Endothelial cell of umbilical vein (primary cell): ENCODE data around the gene ARHGAP42.

Experiments used
- JUN ChIP-seq: IDR thresholded peaks from 2 replicates; pipeline ENCODE4 v1.6.1; 2011; ENCODE audit warnings: borderline replicate concordance, low read depth; ENCODE audit not compliant: insufficient read length, insufficient read depth
- MYC ChIP-seq: IDR thresholded peaks from one replicate; pipeline ENCODE4 v1.6.1; 2011; ENCODE audit warnings: mild to moderate bottlenecking, low read depth, low read length
- POLR2A ChIP-seq: IDR thresholded peaks from 2 replicates; pipeline ENCODE4 v1.6.1; 2012; ENCODE audit warnings: low read depth, mild to moderate bottlenecking, control low read depth, low read length
- TF ChIP-seq, protein P1 (sequence below), 2 donors: IDR thresholded peaks; 1 replicate in 1 of 2; 2 replicates in 1 of 2; pipeline ENCODE4 v1.5.1; 2011; ENCODE audit warnings: low read length in 2 of 2, mild to moderate bottlenecking in 2 of 2, moderate library complexity in 2 of 2, control low read depth in 1 of 2, inconsistent platforms in 1 of 2, low read depth in 1 of 2; ENCODE audit not compliant: insufficient read depth in 1 of 2; ENCODE audit errors: extremely low read depth in 1 of 2

DNA sequence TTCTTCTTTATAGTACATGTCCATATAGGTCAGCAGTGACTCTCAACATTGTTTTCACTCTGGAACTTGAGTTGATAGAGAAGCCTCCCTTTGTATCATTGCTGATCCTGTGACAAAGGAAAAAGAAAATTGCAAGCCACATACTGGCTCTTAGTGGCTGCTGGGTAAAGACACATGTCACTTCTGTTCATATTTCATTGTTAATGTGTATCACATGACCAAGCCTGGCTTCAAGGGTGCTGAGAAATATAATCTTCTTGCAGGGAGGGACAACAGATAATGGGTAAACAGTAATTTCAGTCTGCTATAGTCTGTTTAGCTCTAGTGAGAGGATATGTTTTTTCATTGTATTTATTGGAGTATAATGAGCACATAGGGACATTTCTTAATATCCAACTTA, 269.3 kb downstream of the ARHGAP42 start:
- TF ChIP-seq, protein P1, sequence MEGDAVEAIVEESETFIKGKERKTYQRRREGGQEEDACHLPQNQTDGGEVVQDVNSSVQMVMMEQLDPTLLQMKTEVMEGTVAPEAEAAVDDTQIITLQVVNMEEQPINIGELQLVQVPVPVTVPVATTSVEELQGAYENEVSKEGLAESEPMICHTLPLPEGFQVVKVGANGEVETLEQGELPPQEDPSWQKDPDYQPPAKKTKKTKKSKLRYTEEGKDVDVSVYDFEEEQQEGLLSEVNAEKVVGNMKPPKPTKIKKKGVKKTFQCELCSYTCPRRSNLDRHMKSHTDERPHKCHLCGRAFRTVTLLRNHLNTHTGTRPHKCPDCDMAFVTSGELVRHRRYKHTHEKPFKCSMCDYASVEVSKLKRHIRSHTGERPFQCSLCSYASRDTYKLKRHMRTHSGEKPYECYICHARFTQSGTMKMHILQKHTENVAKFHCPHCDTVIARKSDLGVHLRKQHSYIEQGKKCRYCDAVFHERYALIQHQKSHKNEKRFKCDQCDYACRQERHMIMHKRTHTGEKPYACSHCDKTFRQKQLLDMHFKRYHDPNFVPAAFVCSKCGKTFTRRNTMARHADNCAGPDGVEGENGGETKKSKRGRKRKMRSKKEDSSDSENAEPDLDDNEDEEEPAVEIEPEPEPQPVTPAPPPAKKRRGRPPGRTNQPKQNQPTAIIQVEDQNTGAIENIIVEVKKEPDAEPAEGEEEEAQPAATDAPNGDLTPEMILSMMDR (IDR thresholded peaks at IDR 0.05; ENCODE audit: extremely low read depth in 1 of 2, insufficient read depth in 1 of 2, low read depth in 1 of 2, low read length in 2 of 2), result no peak
- TF ChIP-seq POLR2A (no peak), MYC (no peak), JUN (no peak)
